Vagina (tissue), 2 donors: ENCODE data around the gene PEPD.

Source experiments
- CTCF ChIP-seq, 3 experiments: fragments of 450-650 bp in 2 of 3; fragments of 200-600 bp in 1 of 3; sonication (generic) in 1 of 3; IDR thresholded peaks; one replicate each; pipeline ENCODE4 v1.5.1; 2017 to 2019; ENCODE audit warnings: antibody characterized with exemption in 3 of 3, mild to moderate bottlenecking in 2 of 3, moderate library complexity in 2 of 3
- POLR2AphosphoS5 ChIP-seq, 2 donors: sonication (generic); formaldehyde crosslinking; IDR thresholded peaks; one replicate each; pipeline ENCODE4 v1.9.0; 2017; ENCODE audit warnings: antibody characterized with exemption in 2 of 2, mild to moderate bottlenecking in 2 of 2, low read depth in 1 of 2; ENCODE audit not compliant: insufficient read depth in 1 of 2

- TF ChIP-seq POLR2AphosphoS5 (IDR thresholded peaks at IDR 0.05; ENCODE audit: insufficient read depth in 1 of 2, low read depth in 1 of 2) = no peak
- no peak for TF ChIP-seq CTCF (IDR thresholded peaks at IDR 0.05)
These were observed 17.5 kb downstream of the PEPD start for GRCh38 chr19:33504058-33504444.
